Liver (tissue), 3 donors: ENCODE measurements around the gene ZDHHC11.

Experiments used
- FOXA1 ChIP-seq: IDR thresholded peaks from 2 replicates; pipeline ENCODE4 v1.6.1; 2016; ENCODE audit warnings: antibody characterized with exemption
- GABPA ChIP-seq, 2 donors: IDR thresholded peaks in 1 of 2; conservative IDR thresholded peaks in 1 of 2; 2 replicates each; pipeline ENCODE4 v1.6.1; 2016; ENCODE audit warnings: antibody characterized with exemption in 2 of 2, mild to moderate bottlenecking in 1 of 2, moderate library complexity in 1 of 2
- HNF4A ChIP-seq, 2 donors: conservative IDR thresholded peaks; 2 replicates each; pipeline ENCODE4 v1.6.1; 2016; ENCODE audit warnings: antibody characterized with exemption in 2 of 2, mild to moderate bottlenecking in 2 of 2
- HNF4G ChIP-seq: IDR thresholded peaks from 2 replicates; pipeline ENCODE4 v1.6.1; 2016; ENCODE audit warnings: antibody characterized with exemption
- JUND ChIP-seq, 2 donors: IDR thresholded peaks; 2 replicates each; pipeline ENCODE4 v1.6.1; 2016; ENCODE audit warnings: antibody characterized with exemption in 2 of 2
- RAD21 ChIP-seq, 2 donors: IDR thresholded peaks; 2 replicates each; pipeline ENCODE4 v1.6.1; 2016; ENCODE audit warnings: antibody characterized with exemption in 2 of 2, mild to moderate bottlenecking in 2 of 2
- SP1 ChIP-seq: IDR thresholded peaks from 2 replicates; pipeline ENCODE4 v1.6.1; 2018; ENCODE audit warnings: antibody characterized with exemption, mild to moderate bottlenecking
- TAF1 ChIP-seq: conservative IDR thresholded peaks from 2 replicates; pipeline ENCODE4 v1.6.1; 2016; ENCODE audit warnings: antibody characterized with exemption, mild to moderate bottlenecking
- YY1 ChIP-seq: IDR thresholded peaks from 2 replicates; pipeline ENCODE4 v1.6.1; 2016; ENCODE audit warnings: antibody characterized with exemption, mild to moderate bottlenecking
- TF ChIP-seq, protein P1 (sequence below): IDR thresholded peaks from 2 replicates; pipeline ENCODE4 v1.6.1; 2016; ENCODE audit warnings: antibody characterized with exemption
- TF ChIP-seq, protein P2 (sequence below): fragments of 150-350 bp; IDR thresholded peaks from 2 replicates; pipeline ENCODE4 v1.5.1; 2017; ENCODE audit warnings: improper control_type of control experiment, low read depth, low read length; ENCODE audit not compliant: missing input control
- TF ChIP-seq, protein P3 (sequence below): IDR thresholded peaks from 2 replicates; pipeline ENCODE4 v1.6.1; 2016; ENCODE audit warnings: antibody characterized with exemption, mild to moderate bottlenecking
- TF ChIP-seq, protein P4 (sequence below): IDR thresholded peaks from 2 replicates; pipeline ENCODE4 v1.6.1; 2016; ENCODE audit warnings: antibody characterized with exemption
- donor health status: healthy.
- donor health status: healthy.

DNA sequence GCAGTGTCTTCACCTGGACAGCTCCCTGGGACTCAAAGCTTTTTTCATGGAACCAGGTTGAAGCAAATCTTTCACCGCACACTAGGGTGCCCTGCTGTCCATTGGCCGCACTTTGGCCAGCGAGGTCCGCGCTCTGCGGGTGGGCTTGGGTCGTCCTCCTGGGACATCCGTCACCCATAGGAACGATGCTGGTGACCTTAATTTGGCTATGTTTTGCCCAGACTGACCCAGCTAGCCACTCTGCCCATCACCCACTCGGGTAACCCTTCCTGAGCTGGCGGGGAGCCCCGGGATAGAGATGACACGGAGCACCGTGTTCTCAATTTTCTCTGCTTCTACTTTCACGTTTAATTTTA, 92.1 kb downstream of the ZDHHC11 start:
- TF ChIP-seq, protein P1, sequence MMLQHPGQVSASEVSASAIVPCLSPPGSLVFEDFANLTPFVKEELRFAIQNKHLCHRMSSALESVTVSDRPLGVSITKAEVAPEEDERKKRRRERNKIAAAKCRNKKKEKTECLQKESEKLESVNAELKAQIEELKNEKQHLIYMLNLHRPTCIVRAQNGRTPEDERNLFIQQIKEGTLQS: no peak
- TF ChIP-seq, protein P2, sequence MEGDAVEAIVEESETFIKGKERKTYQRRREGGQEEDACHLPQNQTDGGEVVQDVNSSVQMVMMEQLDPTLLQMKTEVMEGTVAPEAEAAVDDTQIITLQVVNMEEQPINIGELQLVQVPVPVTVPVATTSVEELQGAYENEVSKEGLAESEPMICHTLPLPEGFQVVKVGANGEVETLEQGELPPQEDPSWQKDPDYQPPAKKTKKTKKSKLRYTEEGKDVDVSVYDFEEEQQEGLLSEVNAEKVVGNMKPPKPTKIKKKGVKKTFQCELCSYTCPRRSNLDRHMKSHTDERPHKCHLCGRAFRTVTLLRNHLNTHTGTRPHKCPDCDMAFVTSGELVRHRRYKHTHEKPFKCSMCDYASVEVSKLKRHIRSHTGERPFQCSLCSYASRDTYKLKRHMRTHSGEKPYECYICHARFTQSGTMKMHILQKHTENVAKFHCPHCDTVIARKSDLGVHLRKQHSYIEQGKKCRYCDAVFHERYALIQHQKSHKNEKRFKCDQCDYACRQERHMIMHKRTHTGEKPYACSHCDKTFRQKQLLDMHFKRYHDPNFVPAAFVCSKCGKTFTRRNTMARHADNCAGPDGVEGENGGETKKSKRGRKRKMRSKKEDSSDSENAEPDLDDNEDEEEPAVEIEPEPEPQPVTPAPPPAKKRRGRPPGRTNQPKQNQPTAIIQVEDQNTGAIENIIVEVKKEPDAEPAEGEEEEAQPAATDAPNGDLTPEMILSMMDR: no peak
- TF ChIP-seq RAD21 (IDR thresholded peaks at IDR 0.05): no peak
- TF ChIP-seq HNF4G: no peak
- no peak for TF ChIP-seq YY1
- no peak for TF ChIP-seq FOXA1
- TF ChIP-seq GABPA (IDR thresholded peaks at IDR 0.05 in 1 of 2, conservative IDR thresholded peaks at IDR 0.05 in 1 of 2): no peak
- TF ChIP-seq, protein P3, sequence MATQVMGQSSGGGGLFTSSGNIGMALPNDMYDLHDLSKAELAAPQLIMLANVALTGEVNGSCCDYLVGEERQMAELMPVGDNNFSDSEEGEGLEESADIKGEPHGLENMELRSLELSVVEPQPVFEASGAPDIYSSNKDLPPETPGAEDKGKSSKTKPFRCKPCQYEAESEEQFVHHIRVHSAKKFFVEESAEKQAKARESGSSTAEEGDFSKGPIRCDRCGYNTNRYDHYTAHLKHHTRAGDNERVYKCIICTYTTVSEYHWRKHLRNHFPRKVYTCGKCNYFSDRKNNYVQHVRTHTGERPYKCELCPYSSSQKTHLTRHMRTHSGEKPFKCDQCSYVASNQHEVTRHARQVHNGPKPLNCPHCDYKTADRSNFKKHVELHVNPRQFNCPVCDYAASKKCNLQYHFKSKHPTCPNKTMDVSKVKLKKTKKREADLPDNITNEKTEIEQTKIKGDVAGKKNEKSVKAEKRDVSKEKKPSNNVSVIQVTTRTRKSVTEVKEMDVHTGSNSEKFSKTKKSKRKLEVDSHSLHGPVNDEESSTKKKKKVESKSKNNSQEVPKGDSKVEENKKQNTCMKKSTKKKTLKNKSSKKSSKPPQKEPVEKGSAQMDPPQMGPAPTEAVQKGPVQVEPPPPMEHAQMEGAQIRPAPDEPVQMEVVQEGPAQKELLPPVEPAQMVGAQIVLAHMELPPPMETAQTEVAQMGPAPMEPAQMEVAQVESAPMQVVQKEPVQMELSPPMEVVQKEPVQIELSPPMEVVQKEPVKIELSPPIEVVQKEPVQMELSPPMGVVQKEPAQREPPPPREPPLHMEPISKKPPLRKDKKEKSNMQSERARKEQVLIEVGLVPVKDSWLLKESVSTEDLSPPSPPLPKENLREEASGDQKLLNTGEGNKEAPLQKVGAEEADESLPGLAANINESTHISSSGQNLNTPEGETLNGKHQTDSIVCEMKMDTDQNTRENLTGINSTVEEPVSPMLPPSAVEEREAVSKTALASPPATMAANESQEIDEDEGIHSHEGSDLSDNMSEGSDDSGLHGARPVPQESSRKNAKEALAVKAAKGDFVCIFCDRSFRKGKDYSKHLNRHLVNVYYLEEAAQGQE: no peak
- no peak for TF ChIP-seq JUND (IDR thresholded peaks at IDR 0.05)
- TF ChIP-seq SP1: no peak
- TF ChIP-seq TAF1: no peak
- TF ChIP-seq, protein P4, sequence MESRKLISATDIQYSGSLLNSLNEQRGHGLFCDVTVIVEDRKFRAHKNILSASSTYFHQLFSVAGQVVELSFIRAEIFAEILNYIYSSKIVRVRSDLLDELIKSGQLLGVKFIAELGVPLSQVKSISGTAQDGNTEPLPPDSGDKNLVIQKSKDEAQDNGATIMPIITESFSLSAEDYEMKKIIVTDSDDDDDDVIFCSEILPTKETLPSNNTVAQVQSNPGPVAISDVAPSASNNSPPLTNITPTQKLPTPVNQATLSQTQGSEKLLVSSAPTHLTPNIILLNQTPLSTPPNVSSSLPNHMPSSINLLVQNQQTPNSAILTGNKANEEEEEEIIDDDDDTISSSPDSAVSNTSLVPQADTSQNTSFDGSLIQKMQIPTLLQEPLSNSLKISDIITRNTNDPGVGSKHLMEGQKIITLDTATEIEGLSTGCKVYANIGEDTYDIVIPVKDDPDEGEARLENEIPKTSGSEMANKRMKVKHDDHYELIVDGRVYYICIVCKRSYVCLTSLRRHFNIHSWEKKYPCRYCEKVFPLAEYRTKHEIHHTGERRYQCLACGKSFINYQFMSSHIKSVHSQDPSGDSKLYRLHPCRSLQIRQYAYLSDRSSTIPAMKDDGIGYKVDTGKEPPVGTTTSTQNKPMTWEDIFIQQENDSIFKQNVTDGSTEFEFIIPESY: no peak
- TF ChIP-seq HNF4A (conservative IDR thresholded peaks at IDR 0.05): no peak
